HG03060 (cell line): ENCODE results near the gene CCDC116.
"Not testable (repeated sequence)": the region's sequence is repeated elsewhere in the genome, so short reads cannot be mapped to it uniquely, and the experiment has no call there.

Experiments used
- ATAC-seq: cut with Tn5 transposase; IDR thresholded peaks from one replicate; pipeline ENCODE4 v1.9.1; 2021; ENCODE audit warnings: low read depth, moderate number of reproducible peaks; ENCODE audit not compliant: unreplicated experiment

CCDC116 gene, protein sequence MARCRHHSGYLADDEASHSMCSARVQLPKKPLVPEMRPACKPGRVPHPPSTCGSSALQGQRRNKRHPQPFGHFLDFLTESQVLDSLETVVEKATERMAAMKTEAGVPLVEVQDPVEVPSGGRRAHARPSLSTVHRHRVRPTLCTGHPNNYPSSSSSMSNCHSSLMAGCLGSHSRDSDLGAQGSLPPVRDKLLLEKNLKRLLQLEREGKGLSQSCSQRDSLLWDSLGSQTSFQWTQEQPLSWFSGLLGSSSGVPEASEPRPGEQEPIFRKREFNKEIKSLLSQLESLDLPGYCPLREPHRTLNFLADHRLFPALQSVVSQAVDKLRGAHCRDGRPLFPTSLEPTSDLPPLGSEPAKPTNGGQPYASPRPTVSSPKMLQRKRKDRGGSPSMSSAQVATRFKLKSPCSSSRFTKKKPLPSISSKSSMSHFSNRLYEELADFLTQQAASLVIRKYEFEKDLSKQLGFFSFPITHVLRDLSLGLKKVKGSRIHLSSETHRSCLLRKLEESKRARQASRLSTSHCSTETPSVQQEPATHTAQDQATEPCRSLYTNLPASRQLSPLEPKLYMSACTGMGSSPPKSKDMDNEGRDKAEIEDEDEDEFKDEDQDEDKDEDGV

DNA sequence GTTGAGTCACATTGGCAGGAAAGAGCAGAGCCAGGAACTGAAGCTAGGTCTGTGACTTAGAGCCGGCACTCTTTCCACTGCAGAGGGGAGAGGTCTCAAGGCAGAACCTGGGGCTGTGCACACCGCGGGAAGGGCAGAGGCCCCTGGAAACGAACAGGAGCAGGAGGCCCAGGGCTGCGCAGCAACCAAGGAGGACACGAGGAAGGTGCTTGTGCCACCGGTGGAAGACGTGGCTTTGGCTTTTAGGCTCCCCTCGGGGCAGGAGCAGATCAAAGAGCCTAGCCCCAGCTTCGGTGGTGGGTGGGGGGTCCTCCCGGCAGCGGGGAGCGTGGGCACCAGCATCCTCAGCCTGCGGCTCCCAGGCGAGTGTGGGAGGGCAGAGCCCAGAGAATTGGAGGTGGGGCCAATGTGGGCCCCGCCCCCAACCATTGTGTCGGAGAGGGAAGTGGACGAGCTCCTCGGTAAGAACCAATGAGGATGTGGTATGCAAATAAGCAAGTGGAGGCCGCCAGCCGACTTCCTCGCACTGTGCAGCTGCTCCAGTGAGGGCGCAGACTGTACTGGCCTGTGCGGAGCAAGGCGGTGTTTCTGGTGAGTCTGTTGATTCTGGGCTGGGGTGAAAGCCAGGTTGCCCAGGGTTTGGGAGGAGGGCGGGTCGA is at the start of gene CCDC116:
CCDC116 (plus strand) TSS at position 524 of the 659 bp plus-strand sequence. CDS start 422 bp downstream, outside the sequence.
- ATAC-seq: no peak

DNA sequence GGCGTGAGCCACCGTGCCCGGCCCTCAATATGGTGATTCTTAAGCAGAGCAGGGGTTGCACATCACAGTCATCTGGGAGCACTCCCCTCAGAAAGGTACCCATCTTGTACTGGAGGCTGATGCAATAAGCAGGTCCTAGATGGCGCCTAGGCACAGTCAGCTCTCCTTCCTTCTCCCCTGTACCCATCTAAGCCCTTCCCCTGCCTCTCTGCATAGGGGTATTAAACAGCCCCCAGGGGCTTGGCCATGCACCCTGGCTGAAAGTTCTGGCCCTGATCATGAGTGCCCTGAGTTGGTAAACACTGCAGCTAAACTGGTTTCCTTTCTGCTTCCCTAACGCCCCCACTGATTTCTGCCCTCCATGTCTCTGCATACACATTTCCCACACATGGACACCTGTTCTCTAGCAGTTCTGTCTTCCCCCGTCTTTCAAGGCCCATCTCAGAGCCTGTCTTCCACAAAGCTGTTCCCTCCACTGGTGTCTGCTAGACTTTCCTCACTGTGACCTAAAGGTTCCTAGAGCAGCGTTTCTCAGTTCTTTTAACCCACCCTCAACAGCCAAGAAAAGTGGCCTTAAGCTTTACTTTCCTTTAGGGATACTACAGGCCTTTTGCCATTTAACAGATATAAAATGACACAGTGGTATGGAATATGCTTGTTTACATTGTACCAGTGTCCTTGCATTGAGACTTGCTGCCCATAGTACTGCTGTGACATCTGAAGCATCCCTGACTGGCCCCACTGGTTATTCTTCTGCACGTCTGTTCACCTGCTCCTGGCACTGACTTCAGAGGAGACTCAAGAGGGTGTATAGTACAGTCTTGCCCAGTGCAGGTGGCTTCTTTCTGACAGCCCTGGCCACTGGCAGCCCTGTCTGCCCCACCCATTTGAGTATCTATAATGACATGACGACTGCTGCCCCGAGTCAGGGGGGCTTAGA is 49.5 kb upstream of the CCDC116 start:
- ATAC-seq: no peak

GRCh38 chr22:21585389-21585788 is 47.2 kb upstream of the CCDC116 start:
- no peak for ATAC-seq

DNA sequence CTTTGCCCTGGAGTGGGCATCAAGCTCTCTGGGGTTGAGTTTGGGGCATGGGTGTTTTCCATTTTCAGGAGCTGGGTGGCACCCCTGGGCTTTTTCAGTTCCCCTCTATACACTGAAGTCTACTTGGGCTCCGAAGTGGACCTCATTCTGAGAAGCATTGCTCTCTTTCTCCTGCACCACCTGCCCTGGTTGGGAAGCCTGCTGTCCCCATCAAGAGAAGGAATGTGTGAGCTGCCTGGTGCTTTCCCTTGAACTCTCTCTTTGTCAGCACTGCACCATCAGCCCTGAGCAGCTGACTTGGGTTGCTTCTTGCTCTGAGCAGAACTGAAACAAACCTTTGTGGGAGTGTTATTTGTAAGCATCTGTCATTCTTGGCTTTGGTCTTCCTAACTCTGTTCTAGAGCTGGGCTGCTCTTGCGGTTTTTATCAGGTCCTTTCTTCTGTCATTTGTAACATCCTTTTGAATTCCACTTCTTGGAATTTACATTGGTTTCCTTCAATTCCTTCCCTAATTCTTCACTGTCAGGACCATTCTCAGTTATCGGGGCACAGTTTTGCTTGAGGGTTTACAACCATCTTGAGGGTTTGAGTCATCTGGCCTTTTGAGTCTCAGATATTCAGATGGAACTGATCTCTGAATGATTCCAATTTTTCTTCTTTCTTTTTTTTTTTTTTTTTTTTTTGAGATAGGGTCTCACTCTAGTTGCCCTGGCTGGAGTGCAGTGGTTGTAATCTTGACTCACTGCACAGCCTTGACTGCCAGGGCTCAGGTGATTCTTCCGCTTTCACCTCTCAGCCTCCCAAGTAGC is 44.6 kb upstream of the CCDC116 start:
- peak; percentile 39 for ATAC-seq

DNA sequence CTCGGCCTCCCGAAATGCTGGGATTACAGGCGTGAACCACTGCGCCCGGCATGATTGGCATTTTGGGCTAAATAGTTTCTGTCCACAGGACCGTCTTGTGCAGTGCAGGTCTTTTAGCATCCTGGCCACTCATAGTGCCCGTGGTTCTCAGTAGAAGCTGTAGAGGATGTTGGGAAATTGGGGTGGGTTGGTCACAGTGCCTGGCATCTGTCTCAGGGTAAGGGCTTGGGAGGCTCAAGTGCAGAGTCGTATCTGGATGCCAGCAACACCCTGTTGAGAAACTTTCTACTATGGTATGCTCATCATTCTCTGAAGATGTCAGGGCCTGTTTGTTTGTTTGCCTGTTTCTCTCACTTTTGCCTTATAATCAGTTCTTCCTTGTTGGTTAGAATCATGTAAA is 43.2 kb upstream of the CCDC116 start:
- ATAC-seq: no peak

- no peak for ATAC-seq
Observed at GRCh38 chr22:21590809-21591641, 41.5 kb upstream of the CCDC116 start.

- ATAC-seq: no peak
Observed at GRCh38 chr22:21591695-21592094, 40.9 kb upstream of the CCDC116 start.

- no peak for ATAC-seq
Observed at GRCh38 chr22:21592422-21592821, 40.1 kb upstream of the CCDC116 start.

DNA sequence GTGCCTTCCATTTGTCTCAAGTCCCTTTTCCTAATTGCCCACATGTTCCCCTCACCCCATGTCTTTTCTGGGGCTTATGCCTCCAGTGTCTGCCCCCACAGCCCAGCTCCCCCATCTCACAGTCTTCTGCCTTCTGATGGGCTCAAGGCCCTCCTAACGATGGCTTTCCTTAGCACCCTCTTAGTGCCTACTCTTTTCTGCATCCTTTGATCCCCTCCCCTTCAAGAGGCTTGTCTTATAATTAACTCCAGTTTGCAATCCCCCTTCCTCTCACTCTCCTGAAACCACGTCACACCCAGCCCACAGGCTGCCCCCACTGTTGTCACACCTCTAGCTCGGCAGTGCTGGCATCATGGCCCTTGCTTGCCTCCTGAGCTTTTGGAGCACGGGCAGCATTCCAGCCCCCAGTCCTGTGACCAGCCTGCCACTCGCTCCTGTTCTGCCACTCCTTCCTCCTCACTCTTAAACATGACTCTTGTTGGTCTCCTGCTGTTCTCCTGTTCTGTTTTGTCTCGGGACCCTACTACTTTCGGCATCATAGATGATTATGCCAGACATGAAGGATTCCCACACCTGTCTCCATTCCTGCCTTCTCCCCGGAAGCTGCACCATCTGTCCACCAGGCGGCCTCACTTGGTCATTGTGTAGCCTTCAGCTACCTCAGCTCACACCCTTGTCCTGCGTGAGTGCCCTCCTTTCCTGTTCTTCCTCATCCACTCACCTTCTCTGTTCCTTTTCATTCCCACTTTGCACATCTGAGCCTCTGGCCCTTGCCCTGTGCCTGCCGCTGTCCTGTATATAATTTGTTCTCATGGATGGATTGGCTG is 38.9 kb upstream of the CCDC116 start:
- ATAC-seq: no peak

- no peak for ATAC-seq
Observed at GRCh38 chr22:21594865-21595452, 37.6 kb upstream of the CCDC116 start.

DNA sequence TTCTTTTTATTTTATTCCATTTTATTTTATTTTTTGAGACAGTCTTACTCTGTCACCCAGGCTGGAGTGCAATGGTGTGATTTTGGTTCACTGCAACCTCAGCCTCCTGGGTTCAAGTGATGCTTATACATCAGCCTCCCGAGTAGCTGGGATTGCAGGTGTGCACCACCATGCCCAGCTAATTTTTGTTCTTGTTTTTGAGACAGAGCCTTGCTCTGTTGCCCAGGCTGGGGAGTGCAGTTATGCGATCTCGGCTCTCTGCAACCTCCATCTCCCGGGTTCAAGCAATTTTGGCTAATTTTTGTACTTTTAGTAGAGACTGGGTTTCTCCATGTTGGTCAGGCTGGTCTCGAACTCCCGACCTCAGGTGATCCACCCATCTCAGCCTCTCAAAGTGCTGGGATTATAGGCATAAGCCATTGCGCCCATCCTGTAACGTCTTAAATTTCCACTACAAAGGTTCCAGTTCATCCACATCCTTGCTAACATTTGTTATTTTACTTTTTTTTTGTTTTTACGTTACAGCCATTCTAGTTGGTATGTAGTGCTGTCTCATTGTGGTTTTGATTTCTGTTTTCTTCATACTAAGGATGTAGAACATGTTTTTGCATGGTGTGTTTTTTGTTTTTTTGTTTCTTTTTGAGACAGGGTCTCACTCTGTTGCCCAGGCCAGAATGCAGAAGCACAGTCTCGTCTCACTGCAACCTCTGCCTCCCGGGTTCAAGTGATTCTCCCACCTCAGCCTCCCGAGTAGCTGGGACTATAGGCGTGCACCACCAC is 36.0 kb upstream of the CCDC116 start:
- ATAC-seq: not testable (repeated sequence)

- no peak for ATAC-seq
Observed at GRCh38 chr22:21598302-21598701, 34.3 kb upstream of the CCDC116 start.

GRCh38 chr22:21599053-21599893 is 33.3 kb upstream of the CCDC116 start:
- no peak for ATAC-seq

DNA sequence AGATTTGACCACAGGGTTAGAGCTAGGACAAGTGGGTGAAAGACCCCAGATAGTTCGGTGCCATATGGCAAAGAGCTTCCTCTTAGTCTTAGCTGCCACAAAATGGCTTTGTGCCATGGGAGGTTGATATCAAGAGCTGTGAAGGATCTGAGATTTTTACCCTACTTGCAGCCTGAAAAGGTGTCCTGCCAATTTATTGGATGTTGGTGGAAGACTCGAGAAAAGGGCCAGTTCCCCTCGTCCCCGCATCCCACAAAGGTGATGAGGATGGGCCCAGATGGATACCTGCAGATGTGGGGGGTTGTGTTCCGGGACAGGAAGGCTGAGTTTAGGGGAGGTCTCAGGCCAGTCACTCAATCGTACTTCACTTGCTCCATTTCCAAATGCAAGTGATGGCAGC is 30.0 kb upstream of the CCDC116 start:
- ATAC-seq: no peak

DNA sequence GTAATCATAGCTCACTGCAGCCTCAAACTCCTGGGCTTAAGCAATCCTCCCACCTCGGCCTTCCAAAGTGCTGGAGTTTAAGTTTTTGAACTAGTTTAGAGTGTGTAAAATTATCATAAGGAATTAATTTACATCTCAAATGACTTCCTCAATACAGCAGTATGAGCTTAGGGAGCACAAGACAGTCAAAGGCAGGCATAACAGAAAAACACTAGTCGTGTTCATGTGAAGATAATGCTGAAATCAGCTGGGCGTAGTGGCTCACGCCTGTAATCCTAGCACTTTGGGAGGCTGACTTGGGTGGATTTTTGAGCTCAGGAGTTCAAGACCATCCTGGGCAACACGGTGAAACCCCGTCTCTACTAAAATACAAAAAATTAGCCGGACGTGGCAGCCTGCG is 28.6 kb upstream of the CCDC116 start:
- no peak for ATAC-seq
